ENCODE data around the gene PFDN6.
A peak's percentile ranks its signal among the peaks of the same experiment; 100 is the strongest.

PFDN6 gene

DNA sequence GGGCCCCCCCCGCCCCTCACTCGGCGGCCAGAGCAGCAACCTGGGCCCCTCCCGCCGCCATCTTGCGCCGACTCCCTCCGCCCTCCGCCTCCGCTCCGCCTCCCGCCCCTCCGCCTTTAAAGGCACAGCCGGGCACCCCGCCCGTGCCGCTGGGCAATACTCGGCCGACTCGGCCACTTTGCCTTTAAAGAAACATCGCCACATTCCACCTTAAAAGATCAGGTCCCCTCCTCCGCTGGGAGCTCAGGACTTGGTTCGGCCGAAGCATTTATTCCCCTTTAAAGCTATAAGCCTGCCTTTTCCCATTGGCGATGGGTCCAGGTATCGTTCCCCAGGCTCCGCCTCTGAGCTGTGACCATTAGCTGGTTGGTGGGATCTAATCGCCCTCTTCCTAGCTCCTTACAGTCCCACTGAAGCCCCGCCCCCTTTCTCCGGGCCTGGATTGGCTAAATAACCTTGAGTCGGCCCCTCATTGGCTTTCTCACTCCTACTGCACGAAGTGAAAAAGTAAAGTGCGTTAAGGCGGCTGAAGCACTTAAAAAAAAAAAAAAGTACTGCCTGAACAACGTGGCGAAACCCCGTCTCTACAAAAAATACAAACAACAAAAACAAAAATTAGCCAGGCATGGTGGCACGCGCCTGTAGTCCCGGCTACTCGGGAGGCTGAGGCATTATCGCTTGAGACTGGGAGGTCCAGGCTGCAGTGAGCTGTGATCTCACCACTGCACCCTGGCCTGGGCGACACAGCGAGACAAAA, 28.4 kb downstream of the PFDN6 start, which contains the start of gene ZBTB22:
ZBTB22 (minus strand) TSS at position 76 of the 757 bp plus-strand sequence. CDS start 828 bp downstream, outside the sequence.
- DNase-seq = peak; percentile 97

DNA sequence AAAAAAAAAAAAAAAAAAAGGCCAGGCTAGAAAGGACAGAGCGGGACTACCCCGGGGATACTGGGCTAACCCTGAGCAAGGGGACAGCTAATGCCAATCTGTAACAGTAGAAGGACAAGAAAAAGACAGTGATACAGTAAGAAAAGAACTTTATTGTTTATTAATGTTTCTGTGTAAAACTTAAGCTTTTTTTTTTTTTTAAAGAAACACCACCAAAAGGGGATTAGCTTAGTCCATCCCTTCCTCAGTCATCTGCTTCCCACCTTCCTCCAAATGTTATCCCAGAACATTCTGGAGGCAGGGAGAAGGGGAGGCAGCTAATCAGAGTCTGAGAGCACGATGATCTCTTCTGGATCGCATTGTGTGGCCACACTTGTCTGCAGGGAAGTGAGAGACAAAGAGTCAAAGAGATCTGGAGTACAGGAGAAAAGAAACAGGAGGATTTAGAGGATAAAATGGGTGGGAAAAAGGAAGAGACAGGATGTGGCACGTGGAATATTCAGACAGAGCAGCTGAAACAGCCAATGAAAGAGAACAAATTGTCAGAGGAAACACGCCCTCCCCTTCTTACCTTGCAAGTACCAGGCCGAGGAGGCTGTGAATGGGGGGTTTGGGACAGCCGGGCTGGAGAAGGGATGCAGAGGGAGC, 29.1 kb downstream of the PFDN6 start:
- no peak for DNase-seq

DNA sequence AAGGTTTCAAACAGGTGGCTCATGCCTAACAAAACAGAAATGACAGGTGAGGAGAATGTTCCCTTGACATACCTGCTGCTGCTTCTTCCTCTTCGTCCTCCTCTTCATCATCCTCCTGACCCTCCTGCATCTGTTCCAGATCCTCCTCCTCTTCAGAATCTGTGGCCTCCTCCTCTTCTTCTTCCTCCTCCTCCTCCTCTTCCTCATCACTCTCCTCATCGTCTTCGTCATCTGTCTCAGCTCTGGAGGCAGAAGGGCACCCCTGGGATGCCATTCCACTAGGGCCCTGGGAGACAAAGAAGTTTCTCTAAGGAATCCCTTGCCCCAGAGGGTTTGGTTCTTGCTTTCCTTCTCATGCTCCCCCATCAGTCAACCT, 30.5 kb downstream of the PFDN6 start:
- no peak for DNase-seq

DNA sequence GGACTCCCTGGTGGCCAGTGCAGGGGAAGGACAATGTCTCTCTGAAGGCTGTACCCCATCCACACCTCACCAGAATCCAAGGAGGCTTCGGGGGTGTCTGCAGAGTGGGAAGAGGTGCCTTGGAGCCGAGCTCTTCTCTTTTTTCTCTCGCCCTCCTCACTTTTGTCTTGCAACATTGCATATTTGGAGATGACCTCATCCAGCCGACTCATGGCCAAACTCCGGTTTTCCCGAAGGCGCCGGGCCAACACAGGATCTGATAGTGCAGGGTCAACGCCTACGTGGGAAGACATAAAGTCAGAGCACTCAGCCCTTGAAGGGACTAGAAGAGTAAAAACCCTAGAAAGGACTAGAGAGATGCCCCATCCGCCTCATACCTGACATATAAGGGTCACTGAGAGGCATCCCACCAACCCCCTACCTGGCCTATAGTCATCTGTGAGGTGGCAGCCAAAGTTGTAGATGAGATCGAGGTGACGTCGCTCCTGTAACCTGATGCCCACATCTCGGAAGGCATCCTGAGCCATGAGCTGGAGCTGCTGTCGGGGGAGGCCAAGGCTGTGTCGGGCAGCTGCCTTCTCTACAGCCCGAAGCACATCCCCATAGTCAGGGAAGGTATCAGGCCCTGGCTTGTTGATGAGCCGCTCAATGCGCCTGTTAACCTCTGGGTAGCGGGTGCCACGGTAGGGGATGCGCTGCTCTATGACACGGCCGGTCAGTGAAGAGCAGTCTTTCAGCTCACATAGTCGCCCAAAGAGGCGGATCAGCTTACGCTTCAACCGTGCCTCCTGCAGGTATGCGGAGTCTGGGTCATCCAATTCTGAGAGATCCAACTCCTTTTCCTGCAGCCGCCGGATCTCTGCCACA, 31.1 kb downstream of the PFDN6 start:
- DNase-seq = no peak

DNA sequence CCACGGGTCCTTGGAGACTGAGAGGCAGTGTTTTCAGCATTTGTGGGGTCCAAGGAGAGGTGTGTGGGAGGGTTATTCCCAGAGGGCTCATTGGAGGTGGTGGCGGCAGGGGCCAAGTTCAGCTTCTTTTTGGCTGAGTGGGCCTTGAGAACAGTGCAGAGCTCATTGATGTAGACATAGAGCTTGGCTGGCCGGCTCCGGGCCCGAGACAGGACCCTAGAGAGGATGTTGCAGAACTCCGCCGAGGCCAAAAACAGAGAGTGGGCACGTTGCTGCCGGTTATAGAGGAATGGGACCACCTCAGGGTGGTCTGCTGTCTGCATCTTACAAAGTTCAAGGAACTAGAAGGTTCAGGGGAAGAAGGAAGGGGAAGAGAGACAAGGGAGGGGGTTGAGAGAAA, 31.8 kb downstream of the PFDN6 start:
- no peak for DNase-seq

DNA sequence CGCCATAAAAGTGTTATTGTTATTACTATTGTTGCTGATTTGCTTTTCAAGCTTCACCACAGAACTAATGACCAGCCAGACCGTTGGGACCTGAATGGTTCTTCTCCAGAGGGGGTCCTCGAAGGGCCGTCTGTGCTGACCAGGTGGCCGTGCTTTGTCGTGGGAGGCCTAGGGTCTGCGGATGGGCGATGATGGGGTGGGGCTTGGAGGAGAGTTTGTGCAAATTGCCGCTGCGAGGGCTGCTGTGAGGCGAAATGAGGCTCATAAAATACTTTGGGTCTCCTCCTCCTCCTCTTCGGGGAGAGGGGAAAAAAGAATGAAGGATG, 34.2 kb downstream of the PFDN6 start:
- no peak for DNase-seq

DNA sequence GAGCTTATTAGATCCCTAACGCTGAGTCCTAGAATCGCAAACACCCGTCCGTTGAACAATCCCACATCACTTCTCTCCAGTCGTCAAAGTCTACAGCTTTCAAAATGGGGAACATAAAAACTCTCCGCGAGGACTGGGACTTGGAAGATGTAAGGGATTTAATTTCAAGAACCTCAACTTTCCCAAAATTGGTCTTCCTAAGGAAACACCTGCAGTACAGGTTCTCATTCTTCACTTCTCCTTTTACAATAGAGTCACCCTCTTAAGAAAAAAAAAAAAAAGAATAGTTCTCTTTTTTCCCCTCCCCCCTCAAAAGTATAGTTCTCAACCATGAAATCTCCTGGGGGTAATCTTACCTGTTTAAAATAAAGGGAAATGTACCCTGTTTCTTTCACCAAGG, 34.7 kb downstream of the PFDN6 start:
- DNase-seq = no peak

DNA sequence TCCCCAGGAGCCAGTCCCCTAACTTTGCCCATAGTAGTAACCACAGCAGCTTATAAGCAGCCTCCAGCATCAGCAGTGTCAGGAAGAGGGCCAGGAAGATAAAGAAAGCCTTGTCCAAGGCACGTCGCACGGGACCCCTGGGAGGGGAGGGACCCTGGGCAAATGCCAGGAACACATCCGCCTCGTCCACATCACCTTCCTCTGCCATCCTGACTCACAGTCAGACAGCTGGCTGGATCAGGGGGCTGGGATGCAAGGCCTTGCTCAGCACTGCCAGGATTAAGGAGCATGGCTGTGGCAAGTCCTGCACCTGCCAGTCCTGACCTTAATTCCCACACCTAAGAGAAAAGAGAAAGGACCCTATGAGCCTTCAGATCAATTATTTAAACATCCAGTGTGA, 39.7 kb downstream of the PFDN6 start:
- no peak for DNase-seq

DNA sequence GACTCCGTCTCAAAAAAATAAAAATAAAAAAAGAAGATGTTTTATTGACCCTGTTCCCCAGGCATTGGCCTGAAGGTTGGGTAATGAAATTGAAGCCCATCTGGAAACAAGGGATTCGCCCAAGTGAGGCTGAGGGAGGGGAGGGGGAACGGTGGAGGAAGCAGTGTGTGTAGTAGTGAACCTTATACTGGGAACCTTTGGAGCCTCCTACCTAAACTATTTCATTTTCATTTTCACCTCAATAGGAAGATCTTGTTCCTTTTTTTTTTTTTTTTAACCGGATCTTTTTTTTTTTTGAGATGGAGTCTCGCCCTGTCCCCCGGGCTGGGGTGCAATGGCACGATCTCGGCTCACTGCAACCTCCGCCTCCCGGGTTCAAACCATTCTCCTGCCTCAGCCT, 41.3 kb downstream of the PFDN6 start:
- DNase-seq = no peak

DNA sequence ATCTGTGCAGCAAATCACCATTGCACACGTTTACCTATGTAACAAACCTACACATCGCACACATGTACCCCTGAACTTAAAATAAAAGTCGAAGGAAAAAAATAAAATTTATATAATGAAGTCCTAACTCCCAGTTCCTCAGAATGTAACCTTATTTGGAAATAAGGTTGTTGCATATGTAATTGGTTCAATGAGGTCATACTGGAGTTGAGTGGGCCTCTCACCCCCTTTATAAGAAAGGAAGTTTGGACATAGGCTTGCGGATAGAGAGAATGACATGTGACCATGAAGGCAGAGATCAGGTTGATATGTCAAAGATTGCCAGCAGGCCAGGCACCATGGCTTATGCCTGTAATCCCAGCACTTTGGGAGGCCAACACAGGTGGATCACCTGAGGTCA, 44.3 kb downstream of the PFDN6 start:
- no peak for DNase-seq

DNA sequence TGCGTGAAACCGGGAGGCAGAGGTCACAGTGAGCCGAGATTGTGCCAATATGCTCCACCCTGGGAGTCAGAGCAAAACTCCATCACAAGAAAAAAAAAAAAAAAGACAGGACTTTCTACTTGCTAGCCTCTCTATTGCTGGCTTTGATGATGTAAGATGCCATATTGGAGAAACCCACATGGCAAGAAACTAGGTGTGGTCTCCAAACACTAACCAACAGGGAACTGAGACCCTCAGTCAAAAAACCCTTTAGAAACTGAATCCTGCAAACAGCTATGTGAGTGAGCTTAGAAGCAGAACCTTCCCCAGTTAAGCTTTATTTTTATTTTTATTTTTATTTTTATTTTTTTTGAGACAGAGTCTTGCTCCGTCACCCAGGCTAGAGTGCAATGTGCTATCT, 46.5 kb downstream of the PFDN6 start:
- no peak for DNase-seq

DNA sequence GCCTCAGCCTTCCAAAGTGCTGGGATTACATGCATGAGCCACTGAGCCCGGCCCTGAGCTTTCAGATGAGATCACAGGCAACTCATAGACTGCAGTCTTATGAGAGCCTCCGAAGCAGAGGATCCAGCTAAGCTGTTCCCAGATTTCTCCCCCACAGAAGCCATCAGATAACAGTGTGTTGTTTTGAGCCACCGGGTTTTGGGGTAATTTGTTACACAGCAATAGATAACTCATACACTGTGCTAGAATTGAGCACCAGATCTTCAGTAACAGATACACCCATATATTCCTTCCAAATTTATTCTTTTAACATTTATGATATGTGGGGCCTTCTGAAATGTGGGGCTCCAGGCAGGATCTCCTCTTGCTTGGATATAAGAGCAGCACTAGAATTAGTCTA, 47.1 kb downstream of the PFDN6 start:
- no peak for DNase-seq

DNA sequence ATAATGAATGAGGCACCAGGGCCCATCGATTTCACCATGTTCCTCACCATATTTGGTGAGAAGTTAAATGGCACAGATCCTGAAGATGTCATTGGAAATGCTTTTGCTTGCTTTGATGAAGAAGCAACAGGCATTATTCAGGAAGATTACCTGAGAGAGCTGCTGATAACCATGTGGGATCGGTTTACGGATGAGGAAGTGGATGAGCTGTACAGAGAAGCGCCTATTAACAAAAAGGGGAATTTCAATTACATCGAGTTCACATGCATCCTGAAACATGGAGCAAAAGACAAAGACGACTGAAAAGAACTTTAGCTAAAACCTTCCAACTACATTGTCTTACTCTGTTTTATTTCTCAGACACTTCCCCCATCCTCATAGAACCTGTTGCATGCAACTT, 49.8 kb downstream of the PFDN6 start:
- DNase-seq = no peak
